ENCODE results near the gene TXLNG.

TXLNG gene

GRCh38 chrX:16874458-16875095 lies 88.3 kb downstream of the TXLNG start:
- DNase-seq (ENCODE audit: low read depth) = no peak

DNA sequence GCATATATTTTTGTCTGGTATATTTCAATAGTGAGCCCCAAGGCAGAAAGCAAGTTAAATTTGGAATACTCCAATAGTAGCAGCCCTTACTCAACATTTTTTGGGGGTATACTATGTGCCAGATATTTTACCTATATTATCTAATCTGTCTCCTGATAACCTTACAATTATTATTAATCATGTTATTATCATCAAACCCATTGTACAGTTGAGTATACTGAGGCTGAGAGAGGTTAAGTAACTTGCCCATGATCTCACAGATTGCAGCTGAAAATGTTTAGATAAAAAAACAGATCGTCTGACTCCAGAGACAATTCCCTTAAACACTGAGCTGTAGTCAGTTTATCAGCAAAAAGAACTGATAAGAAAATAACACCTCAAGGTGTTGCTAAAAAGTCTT lies 90.4 kb downstream of the TXLNG start:
- DNase-seq (ENCODE audit: low read depth) = no peak

- DNase-seq (ENCODE audit: low read depth) = no peak
These were observed 95.9 kb downstream of the TXLNG start for GRCh38 chrX:16882169-16882568.

- peak; percentile 27 for DNase-seq (ENCODE audit: low read depth)
These were observed 96.6 kb downstream of the TXLNG start for GRCh38 chrX:16882702-16883486.

DNA sequence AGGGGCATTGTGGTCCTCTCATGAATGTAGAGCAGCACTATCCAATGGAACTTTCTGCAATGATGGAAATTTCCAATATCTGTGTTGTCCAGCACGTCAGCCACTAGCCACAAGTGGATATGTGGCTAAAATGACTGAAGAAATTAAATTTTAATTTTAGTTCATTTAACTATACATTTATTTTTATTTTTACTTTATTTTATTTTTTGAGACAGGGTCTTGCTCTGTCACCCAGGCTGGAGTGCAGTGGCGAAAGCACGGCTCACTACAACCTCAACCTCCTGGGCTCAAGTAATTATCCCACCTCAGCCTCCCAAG lies 97.2 kb downstream of the TXLNG start:
- no peak for DNase-seq (ENCODE audit: low read depth)

DNA sequence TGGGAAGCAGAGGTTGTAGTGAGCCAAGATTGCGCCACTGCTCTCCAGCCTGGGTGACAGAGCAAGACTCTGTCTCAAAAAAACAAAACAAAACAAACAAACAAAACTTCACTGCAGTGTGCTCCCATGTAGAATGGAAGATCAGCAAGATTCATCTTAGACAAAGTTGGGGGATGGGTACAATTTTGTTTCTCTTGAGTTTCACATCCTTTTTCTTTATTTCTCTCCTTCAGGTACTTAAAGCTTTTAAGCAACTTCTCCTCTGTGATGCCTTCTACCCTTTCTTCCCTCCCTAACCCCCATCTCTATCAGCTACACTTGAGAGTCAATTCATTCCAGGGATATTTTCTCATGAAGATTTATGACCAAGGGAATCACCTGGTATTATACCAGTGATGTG lies 99.4 kb downstream of the TXLNG start:
- DNase-seq (ENCODE audit: low read depth) = no peak

DNA sequence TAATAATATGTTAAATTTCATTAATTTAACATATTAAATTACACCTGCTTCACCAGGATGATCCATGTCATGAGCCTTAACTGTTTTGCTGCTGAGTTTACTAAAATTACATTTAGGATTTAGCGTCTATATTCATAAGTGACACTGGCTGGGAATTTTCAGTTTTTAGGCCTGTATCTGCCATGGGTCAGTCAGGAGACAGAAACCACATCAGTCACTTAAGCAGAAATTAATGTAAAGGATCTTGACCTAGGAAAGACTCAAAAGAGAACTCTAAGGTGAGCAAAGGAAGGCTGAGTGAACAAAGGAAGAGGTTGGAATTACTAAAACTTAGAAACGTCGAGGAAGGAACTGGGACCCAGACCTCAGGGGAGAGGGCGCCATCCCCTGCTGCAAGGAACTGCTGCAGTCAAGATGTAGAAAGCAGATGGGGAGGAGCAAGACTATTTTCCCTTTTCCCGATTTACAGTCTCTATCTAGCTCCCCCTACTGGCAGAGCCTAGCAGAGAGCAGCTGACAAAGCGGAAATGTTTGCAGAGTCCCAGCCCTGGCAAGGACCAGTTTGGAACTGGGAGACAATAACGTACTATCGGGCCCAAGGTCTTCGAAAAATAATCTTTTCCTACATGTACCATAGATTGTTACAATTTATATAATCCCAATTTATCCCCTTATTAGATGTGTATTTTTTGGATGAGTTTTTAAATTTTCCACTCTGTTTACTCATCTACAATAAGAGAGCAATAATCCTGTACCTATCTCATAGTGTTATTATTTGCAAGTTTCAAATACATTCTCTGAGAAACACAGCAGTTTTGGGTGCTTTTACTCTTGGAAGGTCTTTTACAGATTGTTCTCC lies 106.5 kb downstream of the TXLNG start:
- DNase-seq (ENCODE audit: low read depth) = peak; percentile 31

Data from T-helper 22 cell (primary cell).